NCI-H2029 (cell line): Measurements from ENCODE around the gene TNFAIP8.

ENCODE experiments used
- DNase-seq: peaks from one replicate; lab custom pipeline; 2025; lab: John Stamatoyannopoulos, UW

The TNFAIP8 gene

GRCh38 chr5:119347991-119348390 lies 7.8 kb upstream of the TNFAIP8 start:
- DNase-seq = no peak

DNA sequence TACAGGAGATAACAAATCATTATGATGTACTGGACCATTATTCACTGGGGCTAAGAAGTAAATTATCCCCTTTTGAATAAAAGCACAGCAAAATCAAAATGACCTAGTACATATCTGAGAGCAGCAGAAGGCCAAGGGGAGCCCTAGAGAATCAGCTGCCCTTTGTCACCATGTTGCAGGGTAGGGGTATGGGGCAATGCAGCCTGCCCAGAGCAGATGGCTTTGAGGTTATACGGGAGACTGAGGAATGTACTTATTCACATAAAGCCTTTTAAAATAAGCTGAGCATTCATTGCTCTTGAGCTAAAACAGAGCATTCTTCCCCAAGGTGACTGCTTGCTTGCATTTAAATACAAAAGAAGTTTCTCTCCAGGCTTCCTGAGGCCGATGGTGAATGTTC lies 2.6 kb upstream of the TNFAIP8 start:
- no peak for DNase-seq

GRCh38 chr5:119353686-119354366 lies 2.0 kb upstream of the TNFAIP8 start:
- DNase-seq = no peak

DNA sequence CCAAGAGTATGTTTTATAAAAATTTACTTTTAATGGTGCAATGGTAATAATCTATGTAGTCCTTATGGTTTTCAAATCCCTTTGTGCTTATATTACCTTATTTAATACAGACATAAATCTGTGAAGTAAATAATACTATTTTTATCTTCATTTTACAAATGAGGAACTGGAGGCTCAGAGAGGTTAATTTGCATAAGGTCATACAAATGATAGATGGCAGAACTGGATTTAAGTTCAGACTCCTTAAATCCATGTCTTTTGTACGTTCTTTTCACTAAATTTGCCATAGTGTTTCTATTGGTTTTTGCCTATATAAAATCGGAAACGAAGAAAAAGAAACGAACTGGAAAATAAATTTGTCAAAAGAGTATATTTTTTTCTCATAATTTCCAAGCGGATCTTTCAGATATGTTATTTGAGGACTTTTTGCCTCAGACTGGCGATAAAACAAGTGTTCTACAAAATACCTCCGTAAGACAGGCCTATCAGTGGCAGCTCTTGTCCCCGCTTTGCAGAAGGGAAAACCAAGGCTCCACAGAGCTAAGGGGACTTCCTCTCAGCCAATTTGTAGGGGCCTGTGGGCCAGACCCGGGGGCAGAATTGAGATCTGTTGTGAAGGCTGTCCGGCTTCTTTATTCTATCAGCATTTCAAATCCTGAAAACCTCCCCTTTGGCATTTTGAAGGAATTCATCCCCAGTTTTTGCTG lies 1.1 kb upstream of the TNFAIP8 start:
- DNase-seq = no peak

DNA sequence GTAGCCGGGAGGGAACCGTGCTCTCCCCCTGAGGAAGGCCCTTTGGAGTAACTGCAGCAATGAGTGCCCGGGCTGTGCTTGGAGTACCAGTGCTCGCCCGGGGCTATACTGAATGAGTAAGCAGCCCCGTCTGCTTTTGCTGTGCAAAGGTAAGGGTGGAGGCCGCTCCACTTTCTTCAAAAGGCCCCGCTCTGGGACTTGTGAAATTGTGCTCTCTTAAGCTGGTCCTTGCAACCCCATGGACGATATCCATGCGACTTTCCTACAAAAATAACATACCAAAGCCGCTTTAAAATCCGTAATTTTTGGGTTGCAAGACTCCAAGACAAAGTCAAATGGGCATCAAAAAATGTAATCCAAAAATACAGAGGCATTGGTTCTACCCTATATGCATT lies 578 bp upstream of the TNFAIP8 start:
- no peak for DNase-seq

- DNase-seq = no peak
Measured at GRCh38 chr5:119356612-119357188, 881 bp downstream of the TNFAIP8 start.

DNA sequence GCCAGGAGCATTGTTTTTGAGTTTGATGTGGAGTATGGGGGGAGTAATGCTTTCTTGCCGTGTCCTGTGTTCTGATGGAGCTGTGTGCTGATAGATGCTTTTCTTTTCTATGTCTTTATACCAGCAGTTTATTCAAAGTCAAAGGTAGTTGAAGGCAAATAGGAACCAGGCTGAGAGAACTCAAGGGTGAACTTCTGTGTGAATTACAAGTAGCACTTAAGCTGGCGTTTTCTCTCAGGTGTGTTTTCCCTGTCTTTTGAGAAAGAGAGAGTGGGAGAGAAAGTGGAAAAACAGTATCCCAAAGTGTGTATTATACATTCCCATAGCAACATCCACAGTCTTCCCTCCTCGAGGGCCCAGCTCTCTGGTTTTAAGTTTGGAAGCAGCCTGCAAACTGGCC lies 1.5 kb downstream of the TNFAIP8 start:
- no peak for DNase-seq

GRCh38 chr5:119357808-119358529 lies 2.1 kb downstream of the TNFAIP8 start:
- DNase-seq = no peak

DNA sequence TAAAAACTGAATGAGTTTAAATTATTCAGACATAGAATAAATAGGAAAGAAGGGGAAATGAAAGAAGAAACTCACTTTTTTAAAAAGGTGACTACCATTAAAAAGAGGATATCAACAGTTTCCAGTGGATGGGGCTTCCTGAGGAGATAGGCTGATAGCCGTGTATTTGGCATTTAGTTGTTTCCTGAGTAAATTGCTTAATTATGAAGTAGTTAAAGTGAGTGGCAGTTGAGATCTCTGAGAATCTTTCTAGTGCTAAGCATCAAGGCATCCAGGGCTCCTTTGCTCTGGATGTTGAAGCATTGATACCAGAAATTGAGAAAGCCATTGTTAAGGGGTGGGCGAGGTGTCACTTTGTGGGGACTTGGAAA lies 2.7 kb downstream of the TNFAIP8 start:
- DNase-seq = no peak

GRCh38 chr5:119358901-119359603 lies 3.2 kb downstream of the TNFAIP8 start:
- no peak for DNase-seq

DNA sequence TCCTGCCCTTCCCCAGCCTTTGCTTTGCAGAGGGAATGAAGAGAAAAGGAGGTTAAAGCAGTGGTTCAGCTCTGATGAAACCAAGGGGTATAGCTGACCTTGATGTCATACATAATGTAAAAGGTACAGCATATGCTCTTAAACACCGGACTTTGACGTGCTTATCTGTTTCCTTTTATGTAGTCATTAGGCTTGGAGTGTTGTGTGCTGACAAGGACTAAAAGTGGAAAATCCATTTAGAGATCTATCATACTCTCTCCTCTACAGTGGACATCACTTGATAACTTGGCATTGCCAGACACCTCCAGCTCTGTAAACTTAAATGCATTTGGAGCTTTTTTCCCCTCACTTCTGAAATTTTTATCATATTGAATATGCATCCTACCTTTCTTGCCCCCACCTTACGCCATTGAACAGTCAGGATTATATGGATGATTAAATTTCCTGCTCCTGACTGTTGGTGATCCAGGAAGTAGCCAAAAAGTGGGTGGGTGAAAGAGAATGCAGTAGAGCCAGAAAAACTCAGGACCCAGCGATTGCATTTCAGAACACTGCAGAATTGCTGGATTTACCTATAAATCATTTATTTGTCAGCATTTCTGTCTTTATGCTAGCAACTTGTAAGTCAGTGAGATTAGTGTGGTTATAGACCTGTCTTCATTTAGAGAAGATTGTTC lies 4.1 kb downstream of the TNFAIP8 start:
- DNase-seq = no peak

DNA sequence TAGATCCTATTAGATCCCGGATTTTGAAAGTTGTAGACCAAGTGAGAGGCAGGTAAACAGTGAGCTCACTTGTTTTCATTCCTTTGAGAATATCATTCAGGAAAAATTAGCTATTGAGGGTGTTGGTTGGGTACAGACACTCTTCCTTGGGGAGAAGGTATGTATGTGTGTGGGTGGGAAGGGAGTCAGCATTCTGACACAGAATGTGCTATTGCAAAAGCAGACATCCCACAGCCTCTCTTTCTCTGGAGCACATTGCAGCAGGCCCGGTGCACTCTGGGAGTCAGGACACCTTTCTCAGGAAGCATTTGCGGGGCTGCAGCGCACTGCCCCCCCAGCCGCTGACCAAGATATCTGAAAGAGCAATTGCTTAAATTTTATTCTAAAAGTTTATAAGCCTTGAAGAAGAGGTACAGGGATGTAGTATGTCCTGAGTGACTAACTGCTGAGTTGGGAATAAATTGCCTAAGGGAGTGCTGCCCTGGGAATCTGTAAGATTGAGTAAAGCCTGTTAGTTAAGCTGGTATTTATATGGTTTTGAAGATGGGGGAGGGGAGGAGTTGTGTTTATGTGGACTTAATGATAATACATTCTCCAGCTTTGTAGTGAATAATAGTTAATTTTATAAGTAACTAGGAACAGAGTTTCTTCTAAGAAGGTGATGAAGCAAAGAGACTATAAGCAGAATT lies 5.2 kb downstream of the TNFAIP8 start:
- no peak for DNase-seq

GRCh38 chr5:119361594-119362125 lies 5.8 kb downstream of the TNFAIP8 start:
- no peak for DNase-seq

- DNase-seq = no peak
Measured at GRCh38 chr5:119362714-119363113, 6.9 kb downstream of the TNFAIP8 start.

DNA sequence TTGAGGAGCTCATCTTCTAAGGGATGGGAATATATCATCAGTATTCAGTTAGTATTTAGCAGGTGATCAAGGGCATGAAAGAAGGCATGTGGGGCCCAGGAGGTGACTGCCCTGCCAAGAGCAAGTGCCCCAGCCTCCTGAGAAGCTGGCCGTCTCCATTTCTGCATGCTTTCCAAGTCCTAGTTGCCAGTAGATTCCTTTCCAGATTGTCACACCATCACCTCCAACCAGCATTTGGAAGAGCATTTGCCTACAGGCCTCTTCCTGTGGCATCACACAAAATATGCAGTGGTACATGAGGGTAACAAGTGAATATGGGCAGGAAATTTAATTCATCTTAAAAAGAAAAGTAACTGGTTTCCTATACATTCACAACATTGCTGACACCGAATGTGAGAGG lies 7.5 kb downstream of the TNFAIP8 start:
- no peak for DNase-seq

DNA sequence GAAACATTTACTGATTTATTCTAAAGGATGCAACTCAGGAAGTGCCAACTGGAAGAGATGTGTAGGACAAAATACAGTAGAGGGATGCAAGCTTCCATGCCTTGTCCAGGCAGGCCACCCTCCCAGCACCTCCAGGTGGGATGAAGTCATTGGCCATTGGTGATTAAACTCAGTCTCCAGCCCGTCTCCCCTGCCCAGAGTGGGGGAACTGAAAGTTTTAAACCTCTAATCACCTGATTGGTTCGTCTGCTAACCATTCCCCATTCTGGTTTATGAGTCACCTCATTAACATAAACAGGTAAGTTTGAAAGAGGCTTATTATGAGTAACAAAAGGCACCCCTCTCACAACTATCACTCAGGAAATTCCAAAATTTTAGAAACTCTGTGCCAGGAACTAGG lies 8.1 kb downstream of the TNFAIP8 start:
- DNase-seq = no peak

- DNase-seq = no peak
Measured at GRCh38 chr5:119365847-119366539, 10.2 kb downstream of the TNFAIP8 start.

DNA sequence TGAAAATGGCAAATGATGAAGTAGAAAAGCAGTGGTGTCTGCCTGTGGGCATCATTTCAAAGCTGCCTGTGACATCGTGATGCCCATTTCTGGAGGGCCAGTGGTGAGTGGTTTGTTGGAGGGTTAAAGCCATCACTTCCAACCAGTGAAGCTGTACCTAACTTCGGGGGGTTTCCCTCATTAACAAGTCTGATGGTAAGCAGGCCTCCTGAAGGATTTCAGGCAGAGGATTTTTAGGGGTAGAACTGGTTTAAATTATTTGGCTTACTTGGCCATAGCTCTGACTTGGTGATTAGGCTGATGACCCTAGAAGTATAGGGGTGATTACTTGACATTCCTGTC lies 10.7 kb downstream of the TNFAIP8 start:
- DNase-seq = no peak

- DNase-seq = no peak
Measured at GRCh38 chr5:119367502-119368237, 11.9 kb downstream of the TNFAIP8 start.

- DNase-seq = no peak
Measured at GRCh38 chr5:119368238-119368630, 12.4 kb downstream of the TNFAIP8 start.
